Measurements from ENCODE around the gene FOXP4. TPM values are rescaled to one million over a fixed set of nuclear protein-coding genes. Genes with fewer than 3 reads are reported as not detected.

Gene FOXP4
- total and polyA plus RNA-seq, 2 of the 13 experiments (the other 11 are each of a cell fraction or from before 2014, with no cell fraction given) = 11.0 to 12.4 TPM

DNA sequence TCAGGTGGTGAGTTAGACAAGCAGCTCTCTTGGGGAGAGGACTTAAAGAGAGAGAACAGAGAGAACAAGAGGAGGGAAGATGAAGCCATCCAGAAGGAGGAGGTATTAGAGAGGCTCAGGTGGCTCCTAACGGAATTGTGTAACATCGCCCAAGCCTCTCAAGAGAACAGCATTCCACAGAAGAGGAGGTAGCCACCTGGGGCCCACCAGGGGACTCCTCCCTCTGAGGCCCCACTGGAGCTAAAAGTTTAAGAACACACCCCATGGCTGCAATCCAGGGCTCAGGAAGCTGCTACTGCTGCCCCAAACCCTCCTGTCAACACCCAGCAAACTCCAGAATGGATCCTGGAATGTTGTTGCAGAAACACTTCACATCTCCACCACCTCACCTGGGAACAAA lies 68.5 kb downstream of the FOXP4 start:
- H3K9ac ChIP-seq (ENCODE audit: insufficient read depth, low read depth, low read length) = no peak overlapping the region
- FAIRE-seq (no peak), ATAC-seq (0 out of 3 replicates have a peak, but pooled peaks have one; percentile 20), DNase-seq (ENCODE audit: low spot score) (no peak)
- peaks cover 15% of the 10 kb centered on the region for H3K4me1 ChIP-seq (ENCODE audit: insufficient read depth, low read length)
- no peaks in the 10 kb centered on the region for H3K79me2 ChIP-seq (ENCODE audit: insufficient read depth, low read length)
- ChIA-PET CTCF (ENCODE audit: low intra/inter-chr PET ratio, low total read pairs) (no interaction called here), POLR2A (no interaction called here)
- H4K20me1 ChIP-seq (ENCODE audit: insufficient read depth, low read length) = no peaks in the 10 kb centered on the region
- H3K27me3 ChIP-seq (ENCODE audit: control insufficient read depth in 1 of 2, insufficient read depth in 2 of 2, low read length in 2 of 2) = peaks cover 0 to 22% of the 10 kb centered on the region in 2 experiments; a peak in 2 of 5 replicates
- H3K4me3 ChIP-seq (replicated peaks in 1 of 3; ENCODE audit: insufficient read depth in 1 of 3, low read depth in 2 of 3, low read length in 3 of 3) = no peak overlapping the region
- no TSS peak for BruUV-seq (replicated peaks)
- no peaks in the 10 kb centered on the region for H3K36me3 ChIP-seq (replicated peaks in 1 of 2; ENCODE audit: control insufficient read depth in 1 of 2, insufficient read depth in 2 of 2, low read length in 2 of 2)
- H2AFZ ChIP-seq (ENCODE audit: low read length) = no peak overlapping the region
- TF ChIP-seq ESRRA (CRISPR knock-in tag; IDR thresholded peaks at IDR 0.05; ENCODE audit: low read depth) (no peak), ZNF850 (CRISPR knock-in tag; conservative IDR thresholded peaks at IDR 0.05) (no peak), ZNF441 (CRISPR knock-in tag; IDR thresholded peaks at IDR 0.05; ENCODE audit: borderline replicate concordance) (peak; percentile 60; the same call in 1 of the 2 replicates), SAP130 (CRISPR knock-in tag; IDR thresholded peaks at IDR 0.05; ENCODE audit: low read depth) (no peak), ERF (CRISPR knock-in tag; IDR thresholded peaks at IDR 0.05) (no peak)
- peaks cover 16% of the 10 kb centered on the region for H3K9me3 ChIP-seq (ENCODE audit: low read length)
- in situ Hi-C loops (cut with HindIII; ENCODE audit: extremely low pct_ligation_motif_present, low pct_unique_long_range_greater_than_20kb) = no loop called here
- no peak overlapping the region for H3K27ac ChIP-seq (ENCODE audit: extremely low read length, insufficient read depth, low read length)
- 8% methylated on average over 2 of the region's 2 CpGs for WGBS (ENCODE audit: low lambda C conversion rate)
- no peak overlapping the region for H3K4me2 ChIP-seq (ENCODE audit: low read depth, low read length)
- intact Hi-C loops (cut with micrococcal nuclease; ENCODE audit: unreplicated experiment) = no loop called here

DNA sequence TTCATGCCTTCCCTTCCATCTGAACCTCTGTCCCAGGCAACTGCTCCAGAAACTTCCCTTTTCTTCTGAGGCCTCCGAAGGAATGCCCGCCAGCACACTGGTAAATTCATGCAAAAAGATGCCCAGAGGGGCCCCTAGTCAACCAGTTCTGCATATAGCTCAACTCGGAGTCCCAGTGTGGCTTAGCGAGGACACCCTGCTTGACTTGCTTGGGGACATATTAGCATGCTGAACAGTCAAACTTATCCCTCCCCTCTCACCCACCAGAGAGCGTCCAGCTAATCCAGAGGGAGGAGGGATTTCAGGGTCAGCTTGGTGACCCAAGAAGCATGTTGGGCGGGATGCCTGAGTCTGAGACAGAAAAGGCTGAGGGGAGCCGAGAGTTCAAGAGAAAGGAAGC lies 69.1 kb downstream of the FOXP4 start:
- BruUV-seq (replicated peaks) = no TSS peak
- Histone ChIP-seq H3K9me3 (ENCODE audit: low read length) (peaks cover 16% of the 10 kb centered on the region), H4K20me1 (ENCODE audit: insufficient read depth, low read length) (no peaks in the 10 kb centered on the region), H3K4me2 (ENCODE audit: low read depth, low read length) (no peak overlapping the region), H3K27ac (ENCODE audit: extremely low read length, insufficient read depth, low read length) (no peak overlapping the region), H3K79me2 (ENCODE audit: insufficient read depth, low read length) (no peaks in the 10 kb centered on the region), H3K4me1 (ENCODE audit: insufficient read depth, low read length) (peaks cover 10% of the 10 kb centered on the region), H3K27me3 (ENCODE audit: control insufficient read depth in 1 of 2, insufficient read depth in 2 of 2, low read length in 2 of 2) (peaks cover 0 to 19% of the 10 kb centered on the region in 2 experiments; a peak in 2 of 5 replicates), H3K4me3 (replicated peaks in 1 of 3; ENCODE audit: insufficient read depth in 1 of 3, low read depth in 2 of 3, low read length in 3 of 3) (no peak overlapping the region), H3K9ac (ENCODE audit: insufficient read depth, low read depth, low read length) (no peak overlapping the region), H3K36me3 (replicated peaks in 1 of 2; ENCODE audit: control insufficient read depth in 1 of 2, insufficient read depth in 2 of 2, low read length in 2 of 2) (no peaks in the 10 kb centered on the region), H2AFZ (ENCODE audit: low read length) (no peak overlapping the region)
- intact Hi-C loops (cut with micrococcal nuclease; ENCODE audit: unreplicated experiment) (no loop called here), in situ Hi-C loops (cut with HindIII; ENCODE audit: extremely low pct_ligation_motif_present, low pct_unique_long_range_greater_than_20kb) (no loop called here)
- ChIA-PET CTCF (ENCODE audit: low intra/inter-chr PET ratio, low total read pairs) (no interaction called here), POLR2A (no interaction called here)
- DNase-seq (ENCODE audit: low spot score) = no peak
- 60% methylated on average over 7 of the region's 7 CpGs for WGBS (ENCODE audit: low lambda C conversion rate)
- ATAC-seq = no peak; the same call in 2 of the 3 replicates
- TF ChIP-seq ZNF839 (CRISPR knock-in tag; IDR thresholded peaks at IDR 0.05; ENCODE audit: borderline replicate concordance) = no peak
- no peak for TF ChIP-seq ZNF383 (CRISPR knock-in tag; IDR thresholded peaks at IDR 0.05; ENCODE audit: borderline replicate concordance)
- TF ChIP-seq, protein P1, sequence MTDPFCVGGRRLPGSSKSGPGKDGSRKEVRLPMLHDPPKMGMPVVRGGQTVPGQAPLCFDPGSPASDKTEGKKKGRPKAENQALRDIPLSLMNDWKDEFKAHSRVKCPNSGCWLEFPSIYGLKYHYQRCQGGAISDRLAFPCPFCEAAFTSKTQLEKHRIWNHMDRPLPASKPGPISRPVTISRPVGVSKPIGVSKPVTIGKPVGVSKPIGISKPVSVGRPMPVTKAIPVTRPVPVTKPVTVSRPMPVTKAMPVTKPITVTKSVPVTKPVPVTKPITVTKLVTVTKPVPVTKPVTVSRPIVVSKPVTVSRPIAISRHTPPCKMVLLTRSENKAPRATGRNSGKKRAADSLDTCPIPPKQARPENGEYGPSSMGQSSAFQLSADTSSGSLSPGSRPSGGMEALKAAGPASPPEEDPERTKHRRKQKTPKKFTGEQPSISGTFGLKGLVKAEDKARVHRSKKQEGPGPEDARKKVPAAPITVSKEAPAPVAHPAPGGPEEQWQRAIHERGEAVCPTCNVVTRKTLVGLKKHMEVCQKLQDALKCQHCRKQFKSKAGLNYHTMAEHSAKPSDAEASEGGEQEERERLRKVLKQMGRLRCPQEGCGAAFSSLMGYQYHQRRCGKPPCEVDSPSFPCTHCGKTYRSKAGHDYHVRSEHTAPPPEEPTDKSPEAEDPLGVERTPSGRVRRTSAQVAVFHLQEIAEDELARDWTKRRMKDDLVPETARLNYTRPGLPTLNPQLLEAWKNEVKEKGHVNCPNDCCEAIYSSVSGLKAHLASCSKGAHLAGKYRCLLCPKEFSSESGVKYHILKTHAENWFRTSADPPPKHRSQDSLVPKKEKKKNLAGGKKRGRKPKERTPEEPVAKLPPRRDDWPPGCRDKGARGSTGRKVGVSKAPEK (CRISPR knock-in tag; IDR thresholded peaks at IDR 0.05; ENCODE audit: borderline replicate concordance) = no peak
- TF ChIP-seq TERF1 (CRISPR knock-in tag; IDR thresholded peaks at IDR 0.05) = no peak
- TF ChIP-seq ZFY (CRISPR knock-in tag; IDR thresholded peaks at IDR 0.05) = no peak
- FAIRE-seq = no peak

Data from HepG2 (cell line).